Epithelial cell of esophagus (primary cell): Measurements from ENCODE around the gene PCED1B.
"Not testable (repeated sequence)": the region's sequence is repeated elsewhere in the genome, so short reads cannot be mapped to it uniquely, and the experiment has no call there.

Source experiments
- DNase-seq: peaks from one replicate; pipeline ENCODE4 v3.0.0; 2010; ENCODE audit warnings: low read depth
- H3K4me3 ChIP-seq: 2 replicates; pipeline ENCODE4 v1.5.1; 2011; ENCODE audit warnings: mild to moderate bottlenecking, low read length, control low read depth
- CTCF ChIP-seq: IDR thresholded peaks from 2 replicates; pipeline ENCODE4 v1.5.1; 2011; ENCODE audit warnings: low read depth, mild to moderate bottlenecking, low read length, control low read depth, inconsistent platforms; ENCODE audit not compliant: insufficient read depth; ENCODE audit errors: missing control alignments

PCED1B gene

GRCh38 chr12:47276621-47277309 is 197.3 kb downstream of the PCED1B start:
- no peak overlapping the region for H3K4me3 ChIP-seq
- TF ChIP-seq CTCF, result no peak

GRCh38 chr12:47277972-47278448 is 198.6 kb downstream of the PCED1B start:
- DNase-seq, result peak; percentile 99
- TF ChIP-seq CTCF, result no peak
- H3K4me3 ChIP-seq, result no peak overlapping the region

More at GRCh38 chr12:47276621-47277309, 197.3 kb downstream of the PCED1B start:
- DNase-seq, result peak; percentile 95

- not testable (repeated sequence) for DNase-seq, H3K4me3 ChIP-seq
Observed at GRCh38 chr12:47279758-47280157, 200.3 kb downstream of the PCED1B start.

GRCh38 chr12:47280543-47281300 is 201.3 kb downstream of the PCED1B start:
- DNase-seq, result no peak
- no peak overlapping the region for H3K4me3 ChIP-seq
- TF ChIP-seq CTCF, result no peak

GRCh38 chr12:47281667-47282171 is 202.3 kb downstream of the PCED1B start:
- peak; percentile 56 for DNase-seq
- TF ChIP-seq CTCF, result no peak
- no peak overlapping the region for H3K4me3 ChIP-seq

GRCh38 chr12:47282206-47282605 is 202.8 kb downstream of the PCED1B start:
- DNase-seq, result no peak
- H3K4me3 ChIP-seq, result no peak overlapping the region
- TF ChIP-seq CTCF, result no peak
